Sigmoid colon (tissue), 3 donors: ENCODE data around the gene KLRF2.

Experiments
- POLR2A ChIP-seq, 2 donors: fragments of 450-650 bp; IDR thresholded peaks; one replicate each; pipeline ENCODE4 v1.6.1; 2016; ENCODE audit warnings: antibody characterized with exemption in 2 of 2, mild to moderate bottlenecking in 2 of 2, moderate library complexity in 2 of 2
- TF ChIP-seq, protein P1 (sequence below), 4 experiments: fragments of 450-650 bp in 3 of 4; fragments of 200-600 bp in 1 of 4; IDR thresholded peaks; one replicate each; pipeline ENCODE4 v1.5.1; 2016 to 2019; ENCODE audit warnings: antibody characterized with exemption in 4 of 4, mild to moderate bottlenecking in 3 of 4, moderate library complexity in 2 of 4

DNA sequence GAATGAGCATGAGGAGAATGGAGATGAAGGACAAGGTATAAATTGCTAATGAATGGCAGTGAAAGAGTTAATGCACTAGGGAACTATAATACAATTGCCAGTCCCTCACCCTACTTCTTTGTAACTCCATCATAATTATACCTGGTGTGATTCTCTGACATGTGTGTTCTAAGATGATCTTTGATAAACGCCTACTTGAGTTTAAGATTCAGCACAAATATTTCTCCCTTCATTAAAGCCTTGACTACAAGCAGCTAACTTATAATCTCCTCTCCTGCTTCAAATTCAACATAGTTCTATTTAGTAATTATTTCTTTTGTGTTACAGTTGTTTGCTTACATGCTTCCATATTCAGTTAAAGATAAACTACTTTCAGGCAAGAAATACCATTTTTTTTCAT lies 60.5 kb downstream of the KLRF2 start:
- TF ChIP-seq, protein P1, sequence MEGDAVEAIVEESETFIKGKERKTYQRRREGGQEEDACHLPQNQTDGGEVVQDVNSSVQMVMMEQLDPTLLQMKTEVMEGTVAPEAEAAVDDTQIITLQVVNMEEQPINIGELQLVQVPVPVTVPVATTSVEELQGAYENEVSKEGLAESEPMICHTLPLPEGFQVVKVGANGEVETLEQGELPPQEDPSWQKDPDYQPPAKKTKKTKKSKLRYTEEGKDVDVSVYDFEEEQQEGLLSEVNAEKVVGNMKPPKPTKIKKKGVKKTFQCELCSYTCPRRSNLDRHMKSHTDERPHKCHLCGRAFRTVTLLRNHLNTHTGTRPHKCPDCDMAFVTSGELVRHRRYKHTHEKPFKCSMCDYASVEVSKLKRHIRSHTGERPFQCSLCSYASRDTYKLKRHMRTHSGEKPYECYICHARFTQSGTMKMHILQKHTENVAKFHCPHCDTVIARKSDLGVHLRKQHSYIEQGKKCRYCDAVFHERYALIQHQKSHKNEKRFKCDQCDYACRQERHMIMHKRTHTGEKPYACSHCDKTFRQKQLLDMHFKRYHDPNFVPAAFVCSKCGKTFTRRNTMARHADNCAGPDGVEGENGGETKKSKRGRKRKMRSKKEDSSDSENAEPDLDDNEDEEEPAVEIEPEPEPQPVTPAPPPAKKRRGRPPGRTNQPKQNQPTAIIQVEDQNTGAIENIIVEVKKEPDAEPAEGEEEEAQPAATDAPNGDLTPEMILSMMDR (IDR thresholded peaks at IDR 0.05), result no peak
- no peak for TF ChIP-seq POLR2A (IDR thresholded peaks at IDR 0.05)
